ENCODE measurements around the gene PGLYRP1.

The PGLYRP1 gene

GRCh38 chr19:46040952-46041500, 18.2 kb upstream of the PGLYRP1 start, which contains the start of gene IGFL4:
TSS of gene IGFL4 (minus strand) at chr19:46041002. CDS start at chr19:46040962, 40 bp downstream.
- H3K27ac Mint-ChIP-seq, result no peak within 1 kb of the TSS

DNA sequence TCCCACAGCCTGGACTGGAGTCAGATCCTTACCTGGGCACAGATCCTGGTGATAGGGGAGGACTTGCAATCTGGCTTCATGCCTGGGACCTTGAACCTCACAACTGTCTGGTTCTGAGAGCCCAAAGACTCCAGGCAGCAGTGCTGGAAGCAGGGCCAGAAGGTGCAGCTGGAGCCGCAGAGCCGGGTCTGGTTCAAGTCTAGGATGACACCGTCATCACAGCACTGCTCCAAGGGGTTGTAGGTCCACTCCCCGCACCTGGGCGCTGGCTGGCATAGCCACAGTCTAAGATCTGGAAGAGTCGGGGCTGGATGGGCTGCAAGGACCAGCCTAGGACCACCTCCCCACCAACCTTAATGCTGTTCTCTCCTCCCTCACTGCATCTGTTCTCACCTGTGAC, 17.3 kb upstream of the PGLYRP1 start:
- no peak overlapping the region for H3K4me3 Mint-ChIP-seq
- no peaks in the 10 kb centered on the region for H3K9me3 Mint-ChIP-seq
- H3K27ac Mint-ChIP-seq, result no peak overlapping the region
- DNase-seq (ENCODE audit: low spot score in 2 of 2), result no peak
- no peaks in the 10 kb centered on the region for H3K4me1 Mint-ChIP-seq
- H3K36me3 Mint-ChIP-seq, result no peaks in the 10 kb centered on the region
- ATAC-seq, result no peak

More at GRCh38 chr19:46040952-46041500, 18.2 kb upstream of the PGLYRP1 start, which contains the start of gene IGFL4:
- H3K9me3 Mint-ChIP-seq, result no peaks in the 10 kb centered on the region
- no peaks in the 10 kb centered on the region for H3K36me3 Mint-ChIP-seq
- ATAC-seq, result no peak
- DNase-seq (ENCODE audit: low spot score in 2 of 2), result no peak
- H3K4me3 Mint-ChIP-seq, result no peak within 1 kb of the TSS
- H3K4me1 Mint-ChIP-seq, result no peaks in the 10 kb centered on the region

DNA sequence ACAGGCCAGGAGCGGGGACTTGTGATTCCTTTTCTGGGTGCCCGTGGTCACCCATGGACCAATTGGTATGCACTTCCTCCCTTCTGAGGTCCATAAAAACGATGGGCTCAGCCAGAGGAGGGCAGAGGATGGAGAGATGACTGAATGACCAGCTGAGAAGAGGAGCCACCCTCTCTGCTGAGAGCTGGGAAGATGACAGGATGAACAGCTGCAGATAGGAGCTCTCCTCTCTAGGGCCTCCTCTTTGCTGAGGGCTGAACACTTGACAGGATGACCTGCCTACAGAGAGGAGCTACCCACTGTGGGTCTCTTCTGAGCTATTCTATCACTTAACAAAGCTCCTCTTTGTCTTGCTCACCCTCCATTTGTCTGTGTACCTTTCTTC, 13.9 kb upstream of the PGLYRP1 start:
- ATAC-seq (no peak), DNase-seq (ENCODE audit: low spot score in 2 of 2) (no peak)
- no peaks in the 10 kb centered on the region for H3K4me1 Mint-ChIP-seq
- no peaks in the 10 kb centered on the region for H3K9me3 Mint-ChIP-seq
- H3K4me3 Mint-ChIP-seq, result no peak overlapping the region
- H3K27ac Mint-ChIP-seq, result no peak overlapping the region
- H3K36me3 Mint-ChIP-seq, result no peaks in the 10 kb centered on the region

GRCh38 chr19:46035986-46036743, 13.3 kb upstream of the PGLYRP1 start:
- H3K9me3 Mint-ChIP-seq, result no peaks in the 10 kb centered on the region
- no peak for ATAC-seq

DNA sequence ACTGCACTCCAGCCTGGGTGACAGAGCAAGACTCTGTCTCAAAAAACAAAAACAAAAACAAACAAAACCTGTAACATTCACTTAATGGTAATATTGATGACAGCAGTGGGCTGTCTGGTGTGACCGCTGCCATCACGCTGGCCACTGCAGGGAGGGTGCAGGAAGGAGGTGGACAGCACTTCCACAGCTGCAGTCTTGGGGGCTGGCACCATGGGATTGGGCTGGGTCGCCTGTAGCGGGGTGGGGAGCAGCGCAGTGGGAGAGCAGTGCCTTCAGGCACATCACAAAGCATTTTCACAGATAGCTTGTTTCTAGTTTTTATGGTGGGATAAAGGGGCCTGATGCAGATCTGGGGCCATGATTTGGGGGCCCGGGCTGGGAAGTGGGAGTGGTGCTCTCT, 12.7 kb upstream of the PGLYRP1 start:
- H3K4me1 Mint-ChIP-seq, result no peaks in the 10 kb centered on the region

More at GRCh38 chr19:46035986-46036743, 13.3 kb upstream of the PGLYRP1 start:
- Mint-ChIP-seq H3K27ac (no peak overlapping the region), H3K4me3 (no peak overlapping the region), H3K36me3 (no peaks in the 10 kb centered on the region), H3K4me1 (no peaks in the 10 kb centered on the region)
- DNase-seq (ENCODE audit: low spot score in 2 of 2), result no peak

DNA sequence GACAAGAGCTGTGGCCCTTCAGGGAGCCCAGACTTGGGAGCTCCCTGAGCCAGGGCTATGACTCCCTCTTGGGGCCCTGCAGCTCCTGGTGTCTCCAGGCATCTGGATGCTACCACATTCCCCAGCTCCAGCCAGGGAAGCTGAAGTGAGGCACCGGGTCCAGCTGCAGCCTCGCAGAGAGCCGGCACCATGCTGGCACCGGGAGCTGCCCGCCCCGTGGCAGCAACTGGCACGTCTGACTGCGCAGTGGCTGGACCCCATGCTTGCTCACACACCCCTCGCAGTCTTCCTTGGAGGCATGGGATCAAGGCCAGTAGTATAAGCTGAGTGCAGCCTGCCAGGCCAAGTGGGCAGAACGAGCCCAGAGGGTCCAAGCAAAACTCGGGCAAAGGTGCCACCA, 10.5 kb upstream of the PGLYRP1 start:
- DNase-seq (ENCODE audit: low spot score in 2 of 2), result no peak
- Mint-ChIP-seq H3K4me3 (no peak overlapping the region), H3K36me3 (no peaks in the 10 kb centered on the region), H3K27ac (no peak overlapping the region), H3K4me1 (peaks cover 6% of the 10 kb centered on the region), H3K9me3 (no peaks in the 10 kb centered on the region)
- no peak for ATAC-seq

More for the DNA sequence above, 12.7 kb upstream of the PGLYRP1 start:
- H3K36me3 Mint-ChIP-seq, result no peaks in the 10 kb centered on the region
- no peaks in the 10 kb centered on the region for H3K9me3 Mint-ChIP-seq
- ATAC-seq (no peak), DNase-seq (ENCODE audit: low spot score in 2 of 2) (no peak)
- no peak overlapping the region for H3K27ac Mint-ChIP-seq
- no peak overlapping the region for H3K4me3 Mint-ChIP-seq

- H3K9me3 Mint-ChIP-seq, result no peaks in the 10 kb centered on the region
- peaks cover 6% of the 10 kb centered on the region for H3K4me1 Mint-ChIP-seq
- no peaks in the 10 kb centered on the region for H3K36me3 Mint-ChIP-seq
- no peak for ATAC-seq
- H3K4me3 Mint-ChIP-seq, result no peak overlapping the region
- no peak overlapping the region for H3K27ac Mint-ChIP-seq
- peak in 1 of 2 donors; percentile 41 for DNase-seq (ENCODE audit: low spot score in 2 of 2)
Measured at GRCh38 chr19:46032597-46033025, 9.8 kb upstream of the PGLYRP1 start.

- ATAC-seq (no peak), DNase-seq (ENCODE audit: low spot score in 2 of 2) (peak in 1 of 2 donors; percentile 28)
- H3K4me1 Mint-ChIP-seq, result peaks cover 6% of the 10 kb centered on the region
- no peak overlapping the region for H3K27ac Mint-ChIP-seq
- H3K9me3 Mint-ChIP-seq, result no peaks in the 10 kb centered on the region
- no peaks in the 10 kb centered on the region for H3K36me3 Mint-ChIP-seq
- no peak overlapping the region for H3K4me3 Mint-ChIP-seq
Measured at GRCh38 chr19:46031781-46032596, 9.1 kb upstream of the PGLYRP1 start.

- ATAC-seq (no peak), DNase-seq (ENCODE audit: low spot score in 2 of 2) (no peak)
- Mint-ChIP-seq H3K4me3 (no peak overlapping the region), H3K36me3 (no peaks in the 10 kb centered on the region), H3K4me1 (peaks cover 16% of the 10 kb centered on the region), H3K9me3 (no peaks in the 10 kb centered on the region), H3K27ac (no peak overlapping the region)
Measured at GRCh38 chr19:46030812-46031550, 8.1 kb upstream of the PGLYRP1 start.

DNA sequence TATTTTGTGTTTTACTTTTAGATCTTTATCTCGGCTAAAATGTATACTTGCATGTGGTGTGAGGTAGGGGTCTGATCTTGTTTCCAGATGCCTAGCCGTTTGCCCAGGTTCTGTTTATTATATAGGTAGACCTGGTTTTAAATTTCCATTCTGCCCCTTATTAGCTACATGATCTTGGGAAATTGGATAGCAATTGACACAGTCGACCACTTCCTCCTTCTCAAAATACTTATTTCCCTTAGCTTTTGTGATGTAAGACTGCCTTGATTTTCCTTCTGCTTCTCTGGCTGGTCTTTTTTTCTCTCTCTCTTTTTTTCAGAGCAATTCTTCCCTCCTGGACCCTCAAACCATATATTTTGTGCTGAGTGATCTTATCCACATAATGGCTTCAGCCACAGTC, 3.0 kb upstream of the PGLYRP1 start:
- no peaks in the 10 kb centered on the region for H3K36me3 Mint-ChIP-seq
- DNase-seq (ENCODE audit: low spot score in 2 of 2) (no peak), ATAC-seq (no peak)
- no peaks in the 10 kb centered on the region for H3K9me3 Mint-ChIP-seq
- no peak overlapping the region for H3K4me3 Mint-ChIP-seq
- peaks cover 19% of the 10 kb centered on the region for H3K4me1 Mint-ChIP-seq
- no peak overlapping the region for H3K27ac Mint-ChIP-seq

GRCh38 chr19:46023311-46023779, 492 bp upstream of the PGLYRP1 start:
- no peak overlapping the region for H3K4me3 Mint-ChIP-seq
- H3K4me1 Mint-ChIP-seq, result peaks cover 13% of the 10 kb centered on the region
- H3K36me3 Mint-ChIP-seq, result no peaks in the 10 kb centered on the region
- DNase-seq (ENCODE audit: low spot score in 2 of 2) (no peak), ATAC-seq (no peak)
- no peaks in the 10 kb centered on the region for H3K9me3 Mint-ChIP-seq
- H3K27ac Mint-ChIP-seq, result no peak overlapping the region

GRCh38 chr19:46022061-46022430, 807 bp downstream of the PGLYRP1 start:
- H3K27ac Mint-ChIP-seq, result no peak overlapping the region
- no peaks in the 10 kb centered on the region for H3K36me3 Mint-ChIP-seq
- DNase-seq (ENCODE audit: low spot score in 2 of 2) (no peak), ATAC-seq (no peak)
- peaks cover 14% of the 10 kb centered on the region for H3K4me1 Mint-ChIP-seq
- H3K4me3 Mint-ChIP-seq, result no peak overlapping the region
- H3K9me3 Mint-ChIP-seq, result no peaks in the 10 kb centered on the region

GRCh38 chr19:46021531-46022041, 1.3 kb downstream of the PGLYRP1 start:
- peaks cover 1% of the 10 kb centered on the region for H3K36me3 Mint-ChIP-seq
- H3K27ac Mint-ChIP-seq, result no peak overlapping the region
- no peak for ATAC-seq
- H3K4me3 Mint-ChIP-seq, result no peak overlapping the region
- H3K9me3 Mint-ChIP-seq, result no peaks in the 10 kb centered on the region
- DNase-seq (ENCODE audit: low spot score in 2 of 2), result no peak
- H3K4me1 Mint-ChIP-seq, result peaks cover 15% of the 10 kb centered on the region

GRCh38 chr19:46020819-46021125, 2.1 kb downstream of the PGLYRP1 start:
- Mint-ChIP-seq H3K27ac (no peak overlapping the region), H3K36me3 (peaks cover 7% of the 10 kb centered on the region), H3K4me3 (no peak overlapping the region), H3K4me1 (peaks cover 15% of the 10 kb centered on the region), H3K9me3 (no peaks in the 10 kb centered on the region)
- DNase-seq (ENCODE audit: low spot score in 2 of 2) (no peak), ATAC-seq (no peak)

DNA sequence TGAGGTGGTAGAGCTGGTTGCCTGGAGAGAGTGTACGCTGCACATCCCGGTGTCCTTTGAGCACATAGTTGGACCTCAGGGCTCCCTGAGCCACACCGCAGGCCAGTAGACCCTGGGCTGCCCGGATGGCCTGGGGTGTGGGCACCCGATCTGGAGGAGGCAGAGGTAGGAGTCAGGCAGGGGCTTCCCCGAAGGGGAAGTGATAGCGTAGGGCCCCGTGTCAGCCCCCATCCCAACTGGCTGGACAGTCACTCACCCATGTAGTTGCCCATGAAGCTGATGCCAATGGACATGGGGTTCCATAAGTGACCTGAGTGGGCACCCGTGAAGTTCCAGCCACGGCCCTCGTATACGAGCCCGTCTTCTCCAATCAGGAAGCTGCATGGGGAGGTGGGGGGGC, 3.6 kb downstream of the PGLYRP1 start:
- no peak overlapping the region for H3K4me3 Mint-ChIP-seq
- H3K9me3 Mint-ChIP-seq, result no peaks in the 10 kb centered on the region
- DNase-seq (ENCODE audit: low spot score in 2 of 2) (no peak), ATAC-seq (no peak)
- H3K27ac Mint-ChIP-seq, result no peak overlapping the region
- peaks cover 7% of the 10 kb centered on the region for H3K36me3 Mint-ChIP-seq
- H3K4me1 Mint-ChIP-seq, result peaks cover 24% of the 10 kb centered on the region

Measured in stimulated activated effector memory CD8-positive, alpha-beta T cell treated with anti-CD3 and anti-CD28 coated beads, Interleukin-12 subunit alpha, Interleukin-12 subunit beta, amount 100 ng/mL, for 72 hours (primary cell).